ENCODE measurements around the gene SLIT3.

The SLIT3 gene

GRCh38 chr5:168675883-168676408, 625.0 kb downstream of the SLIT3 start:
- H3K27ac ChIP-seq = no peak overlapping the region
- in situ Hi-C loops (cut with HindIII; ENCODE audit: low pct_ligation_motif_present, low sequenced_read_pairs) = no loop called here
- no peak for TF ChIP-seq CTCF (IDR thresholded peaks at IDR 0.05; ENCODE audit: low read depth, low read length, missing control alignments)

GRCh38 chr5:168674893-168675482, 626.0 kb downstream of the SLIT3 start:
- in situ Hi-C loops (cut with HindIII; ENCODE audit: low pct_ligation_motif_present, low sequenced_read_pairs) = no loop called here
- Histone ChIP-seq H3K36me3 (replicated peaks) (no peaks in the 10 kb centered on the region), H3K4me3 (ENCODE audit: low read depth, low read length) (no peak overlapping the region), H3K27ac (no peak overlapping the region), H3K27me3 (replicated peaks) (no peaks in the 10 kb centered on the region)
- no peak for DNase-seq
- no peak for TF ChIP-seq CTCF (IDR thresholded peaks at IDR 0.05; ENCODE audit: low read depth, low read length, missing control alignments)

More at GRCh38 chr5:168675883-168676408, 625.0 kb downstream of the SLIT3 start:
- DNase-seq = no peak
- H3K27me3 ChIP-seq (replicated peaks) = no peaks in the 10 kb centered on the region
- H3K4me3 ChIP-seq (ENCODE audit: low read depth, low read length) = no peak overlapping the region
- no peaks in the 10 kb centered on the region for H3K36me3 ChIP-seq (replicated peaks)

- H3K27me3 ChIP-seq (replicated peaks) = no peaks in the 10 kb centered on the region
- H3K4me3 ChIP-seq (ENCODE audit: low read depth, low read length) = no peak overlapping the region
- no peak for TF ChIP-seq CTCF (IDR thresholded peaks at IDR 0.05; ENCODE audit: low read depth, low read length, missing control alignments)
- no peak for DNase-seq
- H3K27ac ChIP-seq = no peak overlapping the region
- in situ Hi-C loops (cut with HindIII; ENCODE audit: low pct_ligation_motif_present, low sequenced_read_pairs) = no loop called here
- no peaks in the 10 kb centered on the region for H3K36me3 ChIP-seq (replicated peaks)
These were observed 628.1 kb downstream of the SLIT3 start for GRCh38 chr5:168672888-168673287.

- Histone ChIP-seq H3K27me3 (replicated peaks) (no peaks in the 10 kb centered on the region), H3K27ac (no peak overlapping the region)
- no peak for TF ChIP-seq CTCF (IDR thresholded peaks at IDR 0.05; ENCODE audit: low read depth, low read length, missing control alignments)
These were observed 628.9 kb downstream of the SLIT3 start for GRCh38 chr5:168672016-168672415.

GRCh38 chr5:168670881-168671575, 629.9 kb downstream of the SLIT3 start:
- no peak for DNase-seq
- no peaks in the 10 kb centered on the region for H3K27me3 ChIP-seq (replicated peaks)
- no peak overlapping the region for H3K27ac ChIP-seq
- peak; percentile 4 for TF ChIP-seq CTCF (IDR thresholded peaks at IDR 0.05; ENCODE audit: low read depth, low read length, missing control alignments)
- in situ Hi-C loops (cut with HindIII; ENCODE audit: low pct_ligation_motif_present, low sequenced_read_pairs) = no loop called here
- H3K36me3 ChIP-seq (replicated peaks) = no peaks in the 10 kb centered on the region
- no peak overlapping the region for H3K4me3 ChIP-seq (ENCODE audit: low read depth, low read length)

More at GRCh38 chr5:168672016-168672415, 628.9 kb downstream of the SLIT3 start:
- Histone ChIP-seq H3K36me3 (replicated peaks) (no peaks in the 10 kb centered on the region), H3K4me3 (ENCODE audit: low read depth, low read length) (no peak overlapping the region)
- in situ Hi-C loops (cut with HindIII; ENCODE audit: low pct_ligation_motif_present, low sequenced_read_pairs) = no loop called here
- DNase-seq = no peak
